Stomach (tissue), 4 donors: ENCODE measurements around the gene SCD.

Experiments used
- EP300 ChIP-seq: sonication (generic); formaldehyde crosslinking; IDR thresholded peaks from one replicate; pipeline ENCODE4 v1.6.1; 2017; ENCODE audit warnings: antibody characterized with exemption
- POLR2A ChIP-seq, 4 donors: fragments of 450-650 bp; IDR thresholded peaks; one replicate each; pipeline ENCODE4 v1.6.1; 2016; ENCODE audit warnings: antibody characterized with exemption in 4 of 4, control low read depth in 2 of 4, mild to moderate bottlenecking in 1 of 4, moderate library complexity in 1 of 4
- POLR2AphosphoS5 ChIP-seq, 3 donors: sonication (generic); formaldehyde crosslinking; IDR thresholded peaks; one replicate each; pipeline ENCODE4 v1.6.1; 2016; ENCODE audit warnings: antibody characterized with exemption in 3 of 3
- TF ChIP-seq, protein P1 (sequence below), 7 experiments: fragments of 450-650 bp in 4 of 7; fragments of 200-600 bp in 3 of 7; sonication (generic) in 3 of 7; IDR thresholded peaks; one replicate each; pipeline ENCODE4 v1.5.1; 2016 to 2019; ENCODE audit warnings: antibody characterized with exemption in 7 of 7, control low read depth in 2 of 7, mild to moderate bottlenecking in 1 of 7

DNA sequence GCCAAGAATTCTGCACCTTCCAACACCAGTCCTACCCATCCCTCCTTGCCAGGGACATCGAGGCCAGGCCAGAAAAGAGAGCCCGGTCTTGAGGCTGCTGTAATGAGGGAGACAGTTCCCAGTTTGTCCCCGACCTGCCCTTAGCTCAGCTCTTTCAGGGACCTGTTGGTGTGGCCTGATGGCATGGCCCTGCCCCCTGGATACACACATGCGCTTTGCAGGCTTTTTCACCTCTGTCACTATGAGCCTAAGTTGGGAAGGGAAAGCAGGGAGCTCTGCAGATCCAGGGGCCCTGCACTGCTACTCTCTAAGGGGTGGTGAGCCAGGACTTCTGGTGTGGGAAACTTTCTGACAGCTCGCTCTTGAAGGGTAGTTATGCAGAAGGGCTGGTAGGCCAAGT, 2.1 kb downstream of the SCD start:
- TF ChIP-seq, protein P1, sequence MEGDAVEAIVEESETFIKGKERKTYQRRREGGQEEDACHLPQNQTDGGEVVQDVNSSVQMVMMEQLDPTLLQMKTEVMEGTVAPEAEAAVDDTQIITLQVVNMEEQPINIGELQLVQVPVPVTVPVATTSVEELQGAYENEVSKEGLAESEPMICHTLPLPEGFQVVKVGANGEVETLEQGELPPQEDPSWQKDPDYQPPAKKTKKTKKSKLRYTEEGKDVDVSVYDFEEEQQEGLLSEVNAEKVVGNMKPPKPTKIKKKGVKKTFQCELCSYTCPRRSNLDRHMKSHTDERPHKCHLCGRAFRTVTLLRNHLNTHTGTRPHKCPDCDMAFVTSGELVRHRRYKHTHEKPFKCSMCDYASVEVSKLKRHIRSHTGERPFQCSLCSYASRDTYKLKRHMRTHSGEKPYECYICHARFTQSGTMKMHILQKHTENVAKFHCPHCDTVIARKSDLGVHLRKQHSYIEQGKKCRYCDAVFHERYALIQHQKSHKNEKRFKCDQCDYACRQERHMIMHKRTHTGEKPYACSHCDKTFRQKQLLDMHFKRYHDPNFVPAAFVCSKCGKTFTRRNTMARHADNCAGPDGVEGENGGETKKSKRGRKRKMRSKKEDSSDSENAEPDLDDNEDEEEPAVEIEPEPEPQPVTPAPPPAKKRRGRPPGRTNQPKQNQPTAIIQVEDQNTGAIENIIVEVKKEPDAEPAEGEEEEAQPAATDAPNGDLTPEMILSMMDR (IDR thresholded peaks at IDR 0.05): no peak
- TF ChIP-seq POLR2A (IDR thresholded peaks at IDR 0.05): no peak
- TF ChIP-seq POLR2AphosphoS5 (IDR thresholded peaks at IDR 0.05): no peak
- TF ChIP-seq EP300: no peak
